Anterior cingulate cortex (tissue), 58 donors: Measurements from ENCODE around the gene TYSND1.
A peak's percentile ranks its signal among the peaks of the same experiment; 100 is the strongest.
"Not testable (repeated sequence)": the region's sequence is repeated elsewhere in the genome, so short reads cannot be mapped to it uniquely, and the experiment has no call there.

Experiments used
- DNase-seq, 58 donors: peaks; one replicate each; lab custom pipeline; 2025; lab: John Stamatoyannopoulos, UW

The TYSND1 gene, protein sequence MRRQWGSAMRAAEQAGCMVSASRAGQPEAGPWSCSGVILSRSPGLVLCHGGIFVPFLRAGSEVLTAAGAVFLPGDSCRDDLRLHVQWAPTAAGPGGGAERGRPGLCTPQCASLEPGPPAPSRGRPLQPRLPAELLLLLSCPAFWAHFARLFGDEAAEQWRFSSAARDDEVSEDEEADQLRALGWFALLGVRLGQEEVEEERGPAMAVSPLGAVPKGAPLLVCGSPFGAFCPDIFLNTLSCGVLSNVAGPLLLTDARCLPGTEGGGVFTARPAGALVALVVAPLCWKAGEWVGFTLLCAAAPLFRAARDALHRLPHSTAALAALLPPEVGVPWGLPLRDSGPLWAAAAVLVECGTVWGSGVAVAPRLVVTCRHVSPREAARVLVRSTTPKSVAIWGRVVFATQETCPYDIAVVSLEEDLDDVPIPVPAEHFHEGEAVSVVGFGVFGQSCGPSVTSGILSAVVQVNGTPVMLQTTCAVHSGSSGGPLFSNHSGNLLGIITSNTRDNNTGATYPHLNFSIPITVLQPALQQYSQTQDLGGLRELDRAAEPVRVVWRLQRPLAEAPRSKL

DNA sequence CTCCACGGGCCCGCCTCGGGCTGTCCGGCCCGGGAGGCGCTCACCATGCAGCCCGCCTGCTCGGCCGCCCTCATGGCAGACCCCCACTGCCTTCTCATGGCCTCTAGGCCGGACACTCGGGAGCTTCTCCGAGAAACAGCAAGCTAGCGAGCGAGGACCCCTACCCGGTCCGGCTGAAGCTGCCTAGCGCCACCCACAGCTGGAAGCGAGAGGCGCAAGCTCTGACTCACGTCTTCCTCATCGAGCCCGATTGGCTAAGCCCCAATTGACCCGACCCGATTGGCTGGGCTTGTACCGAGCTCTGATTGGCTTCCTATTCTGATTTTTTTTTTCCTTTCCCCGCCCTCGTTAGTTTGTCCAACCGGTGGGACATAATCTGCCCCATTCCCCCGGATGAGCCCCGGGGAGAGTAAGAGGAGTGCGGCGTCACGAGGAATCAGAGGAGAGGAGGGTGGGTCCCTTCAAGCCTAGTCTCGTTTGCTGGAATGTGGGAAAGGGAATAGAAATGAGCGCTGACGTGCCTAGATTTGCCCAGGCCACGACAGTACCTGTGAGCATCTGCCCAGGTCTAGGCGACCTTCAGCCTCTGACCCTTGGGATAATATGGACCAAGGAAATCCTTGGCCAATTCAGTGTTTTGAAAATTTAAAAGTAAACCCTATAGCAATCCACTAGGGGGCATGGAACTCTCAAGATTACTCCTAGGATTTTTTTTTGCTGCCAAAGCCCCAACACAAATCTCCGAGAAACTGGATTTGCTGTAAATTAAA, at the start of gene TYSND1:
Gene TYSND1, minus strand, starts transcription at position 212 of the 770 bp plus-strand sequence. Its CDS starts 114 bp downstream, at position 98.
- DNase-seq, result peak; percentile 70 to 98 (median 94)

DNA sequence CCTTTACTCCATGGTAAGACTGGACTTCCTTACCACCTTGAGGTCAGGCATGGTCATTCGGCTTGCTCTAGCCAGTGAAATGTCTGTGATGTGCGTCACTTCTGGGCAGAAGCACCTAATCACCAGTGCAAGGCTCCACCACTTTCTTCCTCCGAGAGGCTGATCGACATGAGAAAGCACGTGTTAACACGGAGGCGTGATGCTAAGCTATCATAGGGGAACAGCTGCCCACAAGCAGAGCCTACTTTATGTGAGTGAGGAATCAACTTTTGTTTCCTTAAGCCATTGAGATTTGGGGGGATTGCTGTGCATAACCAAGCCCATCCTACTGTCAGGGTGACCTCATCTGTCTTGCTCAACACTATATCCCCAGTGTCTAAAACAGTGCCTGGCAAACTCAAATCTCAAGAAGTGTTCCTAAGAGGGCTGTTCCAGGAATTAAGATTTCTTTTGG, 46.9 kb upstream of the TYSND1 start:
- no peak for DNase-seq

DNA sequence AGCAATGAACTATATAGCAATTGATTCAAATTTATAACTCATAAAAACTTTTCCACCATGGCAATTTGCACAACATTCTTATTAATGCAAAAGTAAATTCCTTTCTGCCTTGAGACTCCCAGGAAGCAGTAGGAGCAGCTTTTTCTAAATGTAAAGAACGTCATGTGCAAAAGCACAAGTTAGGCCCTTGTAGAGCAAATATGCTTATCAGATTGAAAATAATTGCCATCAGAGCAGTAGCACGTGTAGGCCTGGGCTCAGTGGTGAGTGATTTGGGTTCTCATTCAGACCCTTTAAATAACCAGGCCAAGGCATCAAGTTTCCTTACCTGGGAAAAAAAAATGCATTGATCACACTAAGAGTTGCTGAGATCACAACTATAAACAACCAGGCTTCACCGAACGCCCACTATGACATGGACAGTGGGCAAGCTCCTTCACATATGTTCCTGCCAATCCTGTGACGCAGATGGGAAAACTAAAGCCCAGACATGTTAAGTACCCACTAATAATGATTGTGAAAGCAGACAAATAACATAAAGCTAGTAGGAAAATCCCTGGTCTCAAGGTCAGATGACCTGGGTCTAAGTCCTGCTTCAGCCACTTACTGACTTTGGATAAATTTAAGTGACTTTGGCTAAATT, 45.9 kb upstream of the TYSND1 start:
- no peak for DNase-seq

DNA sequence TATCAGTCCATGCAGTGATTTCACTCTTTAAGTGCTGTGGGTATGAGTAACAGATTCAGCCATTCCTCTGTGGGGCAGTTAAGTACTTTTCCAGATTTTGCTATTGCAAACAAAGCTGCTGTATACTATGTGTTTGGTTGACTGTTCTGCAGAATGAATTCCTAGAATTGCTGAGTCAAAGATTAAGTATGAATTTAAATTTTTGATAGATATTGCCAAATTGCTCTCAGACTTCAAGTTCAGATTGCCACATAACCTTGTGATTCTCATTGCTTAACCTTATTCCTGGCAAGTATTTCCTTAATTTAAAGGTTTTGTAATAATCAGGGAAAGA, 45.4 kb upstream of the TYSND1 start:
- no peak for DNase-seq

DNA sequence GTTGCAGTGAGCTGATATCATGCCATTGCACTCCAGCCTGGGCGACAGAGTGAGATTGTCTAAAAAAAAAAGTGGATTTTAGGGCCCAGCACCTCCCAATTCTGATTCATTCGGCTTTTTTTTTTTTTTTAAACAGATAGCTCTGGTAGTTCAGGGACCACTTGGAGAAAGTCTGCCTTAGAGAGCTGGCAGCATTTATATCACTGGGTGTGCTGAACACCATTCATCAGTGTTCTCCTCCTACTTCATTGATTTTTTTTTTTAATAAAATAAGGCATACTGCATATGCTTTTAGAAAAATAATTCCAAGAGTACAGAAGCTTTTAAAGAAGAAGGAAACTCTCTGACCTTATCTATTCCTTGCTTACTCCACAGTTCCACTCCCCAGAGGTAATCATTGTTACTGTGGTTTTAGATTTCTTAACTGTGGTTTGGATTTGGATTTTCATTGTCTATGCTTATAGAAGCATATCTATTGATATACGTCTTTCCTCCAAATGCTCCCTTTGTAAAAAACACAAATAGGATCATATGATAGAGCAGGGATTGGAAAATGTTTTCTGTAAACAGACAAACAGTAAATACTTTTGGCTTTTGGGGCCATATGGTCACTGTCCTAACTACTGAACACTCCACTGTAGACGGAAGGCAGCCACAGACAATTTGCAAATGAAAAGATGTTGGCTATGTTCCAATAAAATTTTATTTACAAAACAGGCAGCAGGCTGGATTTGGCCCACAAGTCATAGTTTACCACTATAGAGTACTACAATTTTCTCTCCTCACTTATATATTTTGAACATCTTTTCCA, 44.9 kb upstream of the TYSND1 start:
- no peak for DNase-seq

DNA sequence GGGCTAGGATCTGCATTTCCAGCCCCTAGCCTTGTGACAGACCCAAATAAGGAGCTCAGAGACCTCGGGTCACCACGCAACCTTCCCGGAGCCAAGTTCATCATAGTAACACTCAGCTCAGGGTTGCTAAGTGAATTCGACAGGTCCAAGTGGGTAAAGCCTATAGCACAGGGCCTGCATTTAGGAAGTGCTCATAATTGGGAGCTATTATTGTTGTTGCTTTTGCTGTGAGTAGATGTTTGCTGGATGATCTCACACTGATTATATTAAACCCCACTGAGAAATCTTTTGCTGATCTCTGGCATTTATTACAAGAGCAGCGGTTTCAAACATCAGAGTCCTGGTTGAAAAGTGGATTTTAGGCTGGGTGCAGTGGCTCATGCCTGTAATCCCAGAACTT, 44.1 kb upstream of the TYSND1 start:
- DNase-seq, result no peak

DNA sequence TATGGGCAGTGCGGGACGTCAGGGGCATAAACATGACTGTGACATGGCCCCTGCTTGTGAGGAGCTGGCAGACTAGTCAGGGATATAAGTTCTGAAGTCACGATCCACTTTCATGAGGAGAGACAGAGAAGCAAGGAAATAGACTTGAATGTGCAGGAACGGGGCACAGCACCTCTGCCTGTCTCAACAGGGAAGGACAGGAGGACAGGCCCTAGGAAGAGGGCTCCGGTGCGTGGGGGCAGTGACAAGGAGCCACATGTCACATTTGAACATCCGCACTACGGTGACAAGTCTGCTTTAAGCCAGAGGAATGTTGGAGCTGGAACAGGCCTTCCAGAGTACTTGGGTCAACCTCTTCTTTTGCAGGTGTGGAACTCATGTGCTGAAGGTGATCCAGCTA, 43.6 kb upstream of the TYSND1 start:
- no peak for DNase-seq

DNA sequence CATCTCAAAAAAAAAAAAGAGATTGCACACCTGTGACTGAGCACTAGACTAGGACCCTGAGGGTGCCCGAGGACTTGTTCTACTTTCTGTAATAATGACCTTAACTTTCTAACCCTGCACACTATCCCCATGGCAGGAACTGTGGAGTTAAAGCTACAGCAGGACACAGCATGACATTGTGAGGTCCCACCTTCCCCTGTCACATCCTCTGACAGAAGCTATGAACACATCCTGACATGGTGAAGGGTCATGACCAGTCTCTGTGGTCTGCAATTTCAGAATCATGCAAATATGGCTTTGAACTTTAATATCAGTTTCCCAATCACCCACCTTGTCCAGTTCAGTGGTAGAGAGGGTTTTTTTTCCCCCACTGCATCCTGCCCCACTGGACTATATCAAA, 42.3 kb upstream of the TYSND1 start:
- DNase-seq, result no peak

DNA sequence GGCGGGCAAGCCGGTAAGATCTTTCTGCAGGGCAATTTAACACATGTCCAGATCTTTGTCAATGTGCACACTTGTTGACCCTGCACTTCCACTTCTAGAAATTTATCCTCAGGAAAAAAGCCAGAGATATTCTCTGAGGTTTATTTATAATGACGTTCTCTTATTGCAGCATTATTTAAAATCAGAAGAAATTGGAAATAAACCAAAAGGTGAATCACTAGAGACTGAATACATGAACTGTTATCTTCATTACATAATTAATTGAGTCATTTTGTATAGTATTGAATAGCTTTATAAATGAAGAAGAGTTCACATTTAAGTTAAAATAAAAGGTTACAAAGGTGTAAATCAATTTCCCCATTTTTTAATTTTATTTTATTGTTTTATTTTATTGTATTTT, 40.1 kb upstream of the TYSND1 start:
- no peak for DNase-seq

DNA sequence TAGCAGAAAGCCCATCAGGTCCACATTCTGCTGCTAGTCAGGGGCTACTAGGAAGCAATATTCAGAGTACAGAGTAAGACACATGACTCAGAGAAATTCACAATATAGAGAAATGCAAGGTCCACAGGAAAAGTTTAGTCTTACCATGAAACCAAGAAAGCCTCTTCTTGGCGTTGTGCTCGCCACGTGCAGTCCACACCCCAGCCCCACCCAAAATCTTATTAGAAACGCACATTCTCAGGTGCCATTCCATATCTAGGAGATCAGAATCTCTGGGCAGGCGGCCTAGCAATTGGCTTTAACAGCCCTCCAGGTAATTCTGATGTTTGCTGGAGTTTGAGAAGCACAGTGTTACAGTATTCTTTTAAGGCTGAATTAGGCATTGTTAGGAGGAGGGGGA, 39.6 kb upstream of the TYSND1 start:
- no peak for DNase-seq

DNA sequence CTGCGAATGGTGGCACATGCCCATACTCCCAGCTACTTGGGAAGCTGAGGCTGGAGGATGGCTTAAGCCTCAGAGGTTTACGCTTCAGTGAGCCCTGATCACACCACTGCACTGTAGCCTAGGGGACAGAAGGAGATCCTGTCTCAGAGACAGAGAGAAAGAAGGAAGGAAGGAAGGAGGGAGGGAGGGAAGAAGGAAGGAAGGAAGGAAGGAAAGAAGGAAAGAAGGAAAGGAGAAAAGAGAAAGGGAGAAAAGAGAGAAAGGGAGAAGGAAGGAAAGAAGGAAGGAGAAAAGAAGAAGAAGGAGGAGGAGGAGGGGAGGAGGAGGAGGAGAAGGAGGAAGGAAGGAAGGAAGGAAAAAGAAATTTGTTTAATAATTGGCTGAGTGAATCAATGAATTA, 36.8 kb upstream of the TYSND1 start:
- no peak for DNase-seq

DNA sequence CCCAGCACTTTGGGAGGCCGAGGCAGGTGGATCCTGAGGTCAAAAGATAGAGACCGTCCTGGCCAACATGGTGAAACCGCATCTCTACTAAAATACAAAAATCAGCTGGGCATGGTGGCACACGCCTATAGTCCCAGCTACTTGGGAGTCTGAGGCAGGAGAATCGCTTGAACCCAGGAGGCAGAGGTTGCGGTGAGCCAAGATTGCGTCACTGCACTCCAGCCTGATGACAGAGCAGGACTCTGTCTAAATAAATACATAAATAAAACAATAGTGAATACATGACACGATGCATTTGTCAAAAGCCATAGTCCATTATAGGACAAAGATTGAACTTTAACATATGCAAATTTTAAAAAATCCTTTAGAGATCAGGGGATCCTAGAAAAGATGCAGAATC, 32.7 kb upstream of the TYSND1 start:
- not testable (repeated sequence) for DNase-seq

DNA sequence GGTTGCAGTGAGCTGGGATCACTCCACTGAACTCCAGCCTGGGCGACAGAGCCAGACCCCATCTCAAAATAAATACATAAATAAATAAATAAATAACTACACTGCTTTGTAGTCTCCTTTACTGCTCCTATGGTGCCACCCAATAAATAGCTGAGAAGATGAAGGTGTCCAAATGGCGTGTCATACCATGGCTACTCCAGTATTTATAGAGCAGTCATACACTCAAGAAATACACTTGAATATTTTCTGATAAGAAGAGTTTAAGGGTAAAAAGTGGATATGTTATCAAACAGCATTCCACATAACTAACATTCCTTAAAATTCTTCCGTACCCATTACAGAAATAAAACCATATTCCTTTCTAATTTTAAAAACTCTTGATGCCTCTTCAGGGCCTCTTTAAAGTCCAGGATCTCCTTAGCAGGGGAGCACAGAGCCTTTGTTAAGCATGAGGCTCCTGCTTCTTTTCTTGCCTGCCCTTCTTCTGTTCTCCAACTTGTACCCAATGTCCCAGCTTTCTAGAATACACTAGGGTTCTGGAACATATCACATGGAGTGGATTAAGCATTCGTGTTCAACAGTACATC, 31.7 kb upstream of the TYSND1 start:
- DNase-seq, result no peak

DNA sequence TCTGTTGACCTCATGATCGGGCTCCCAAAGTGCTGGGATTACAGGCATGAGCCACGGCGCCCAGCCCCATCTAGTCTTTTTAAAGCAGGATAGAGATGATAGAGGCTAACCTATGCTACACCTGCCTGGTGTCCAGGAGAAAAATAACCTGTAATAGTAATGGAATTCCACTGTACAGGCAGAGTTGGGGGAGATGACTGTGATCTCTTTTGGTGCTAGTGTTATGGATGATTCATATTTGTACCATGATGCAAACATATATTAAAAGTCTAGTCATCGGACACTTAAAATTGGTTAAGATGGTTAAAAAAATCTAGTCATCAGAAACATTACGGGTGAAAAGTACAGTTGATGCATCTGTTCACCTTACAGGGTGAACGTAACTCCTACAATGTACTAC, 29.9 kb upstream of the TYSND1 start:
- no peak for DNase-seq

DNA sequence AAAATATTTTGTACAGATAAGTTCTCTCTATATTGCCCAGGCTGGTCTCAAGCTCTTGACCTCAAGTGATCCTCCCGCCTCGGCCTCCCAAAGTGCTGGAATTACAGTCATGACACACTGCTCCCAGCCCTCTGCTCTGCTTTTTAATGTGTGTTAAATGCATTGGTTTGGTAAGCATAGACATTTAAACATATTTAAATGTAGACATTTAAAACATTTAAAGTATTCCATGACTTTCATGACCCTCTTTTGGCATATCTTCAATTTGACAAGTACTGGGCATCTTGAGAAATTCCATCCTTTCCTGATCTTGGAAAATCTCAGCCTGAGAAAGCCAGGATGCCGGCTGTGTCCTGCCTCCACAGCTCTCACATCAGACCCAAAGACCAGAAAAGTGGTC, 29.0 kb upstream of the TYSND1 start:
- no peak for DNase-seq

DNA sequence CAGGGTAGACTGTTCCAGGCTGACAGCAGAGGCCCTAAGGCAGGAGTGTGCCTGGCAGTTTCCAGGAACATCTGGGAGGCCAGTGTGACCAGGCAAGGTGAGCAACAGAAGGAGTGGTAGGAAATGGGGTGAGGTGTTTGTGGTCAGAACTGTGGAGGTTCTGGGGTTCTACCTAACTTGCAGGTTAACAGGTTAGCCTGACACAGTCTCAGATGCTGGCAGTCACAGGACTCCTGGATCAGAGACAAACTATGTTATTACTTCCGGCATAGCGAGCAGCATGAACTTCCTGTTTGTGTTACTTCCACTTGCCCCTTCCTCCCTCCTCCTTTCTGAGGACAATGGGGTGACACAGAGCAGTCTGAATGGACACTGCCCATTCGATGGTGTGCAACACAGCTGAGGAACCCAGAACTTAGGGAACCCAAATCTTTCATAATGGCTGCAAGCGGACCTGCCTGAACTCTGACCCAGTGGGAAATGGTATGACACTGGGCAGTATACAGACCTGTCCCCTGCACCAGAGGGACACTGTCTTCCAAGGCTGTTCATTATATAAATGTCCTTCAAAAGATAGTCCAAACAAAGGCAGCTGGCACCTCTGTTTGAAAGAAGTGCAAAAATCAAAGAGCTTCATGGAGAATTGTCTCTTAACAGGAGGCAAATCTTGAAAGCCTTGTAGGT, 27.7 kb upstream of the TYSND1 start:
- DNase-seq, result peak in 6 of 58 donors; percentile 1 to 19 (median 9)

DNA sequence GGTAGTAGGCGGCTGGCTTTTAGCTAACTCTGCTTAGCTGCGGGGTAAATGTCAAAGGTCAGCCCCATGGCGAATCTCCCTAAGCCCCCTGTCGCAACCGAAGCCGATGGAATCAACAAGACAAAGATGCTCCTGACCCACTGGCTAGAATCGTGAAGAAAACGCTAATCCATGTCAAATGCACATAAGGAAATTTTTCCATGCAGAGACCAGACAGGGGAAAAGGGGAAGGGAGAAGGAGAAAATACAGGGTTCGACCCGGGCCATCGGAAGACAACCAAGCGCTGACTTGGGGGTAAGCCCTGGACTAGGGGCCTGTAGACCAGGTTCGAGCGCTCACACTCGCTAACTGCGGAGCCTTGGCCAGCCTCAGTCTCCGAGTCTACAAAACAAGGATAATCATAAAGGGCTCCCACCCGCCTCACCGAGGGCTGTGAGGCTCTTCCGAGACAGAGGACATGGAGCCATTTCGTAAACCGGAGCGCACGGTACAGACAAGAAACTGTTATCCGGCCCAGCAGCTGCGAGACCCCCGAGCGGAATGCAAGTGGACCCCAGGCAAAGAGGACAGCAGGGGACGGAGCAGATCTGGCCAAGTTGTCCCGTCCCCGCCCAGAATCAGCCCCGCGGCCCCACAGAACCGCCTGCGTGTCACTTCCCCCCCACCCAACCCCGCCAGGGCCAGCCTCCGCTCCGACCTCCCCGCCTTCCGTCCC, 23.3 kb upstream of the TYSND1 start:
- peak in 10 of 58 donors; percentile 29 to 71 (median 56) for DNase-seq

DNA sequence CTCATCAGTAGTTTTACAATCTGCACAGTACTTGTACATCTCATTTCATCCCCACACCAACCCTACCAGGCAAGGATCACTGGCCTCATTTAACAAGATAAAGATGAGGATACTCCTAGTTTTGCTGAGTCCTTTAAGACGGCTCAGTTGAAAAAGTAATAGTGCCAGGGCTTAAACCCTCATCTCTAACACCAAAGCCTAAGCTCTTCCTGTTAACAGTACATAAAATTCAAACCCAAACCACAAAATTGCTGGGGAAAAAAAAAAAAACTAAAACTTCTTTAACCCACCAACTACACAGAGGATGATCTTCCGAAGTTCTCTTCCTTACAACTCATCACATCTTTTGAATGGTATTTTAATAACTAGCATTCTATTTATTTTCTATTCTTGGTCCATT, 22.5 kb upstream of the TYSND1 start:
- no peak for DNase-seq

DNA sequence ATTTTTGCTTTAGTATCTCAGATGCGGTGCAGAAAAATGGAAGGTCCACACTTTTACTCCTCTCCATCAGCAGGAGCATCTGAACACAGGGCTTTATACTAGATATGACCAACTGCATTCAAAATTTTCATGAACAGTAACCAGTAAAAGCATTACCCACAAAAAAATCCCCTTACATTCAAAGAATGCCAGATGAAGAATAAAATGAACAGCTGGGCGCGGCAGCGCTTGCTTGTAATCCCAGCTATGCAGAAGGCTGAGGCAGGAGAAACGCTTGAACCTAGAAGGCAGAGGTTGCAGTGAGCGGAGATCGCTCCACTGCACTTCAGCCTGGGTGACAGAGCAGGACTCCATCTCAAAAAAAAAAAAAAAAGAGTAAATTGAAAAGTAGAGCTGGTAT, 20.7 kb upstream of the TYSND1 start:
- no peak for DNase-seq
